ENCODE results near the gene JAM2.

Gene JAM2

GRCh38 chr21:25742900-25743299 lies 103.8 kb downstream of the JAM2 start:
- DNase-seq = no peak
- Histone ChIP-seq H3K4me3 (ENCODE audit: low read depth, low read length) (no peak overlapping the region), H3K27ac (no peak overlapping the region), H3K9me3 (ENCODE audit: severe bottlenecking) (no peaks in the 10 kb centered on the region), H3K36me3 (peaks cover 30% of the 10 kb centered on the region), H3K27me3 (ENCODE audit: insufficient read depth, low read depth, severe bottlenecking) (no peaks in the 10 kb centered on the region)
- TF ChIP-seq CTCF (IDR thresholded peaks at IDR 0.05; ENCODE audit: low read depth, low read length) = no peak

GRCh38 chr21:25744854-25745253 lies 105.8 kb downstream of the JAM2 start:
- TF ChIP-seq CTCF (IDR thresholded peaks at IDR 0.05; ENCODE audit: low read depth, low read length) = no peak
- no peak for DNase-seq
- Histone ChIP-seq H3K4me3 (ENCODE audit: low read depth, low read length) (no peak overlapping the region), H3K27me3 (ENCODE audit: insufficient read depth, low read depth, severe bottlenecking) (no peaks in the 10 kb centered on the region), H3K27ac (no peak overlapping the region), H3K36me3 (peaks cover 37% of the 10 kb centered on the region), H3K9me3 (ENCODE audit: severe bottlenecking) (no peaks in the 10 kb centered on the region)

DNA sequence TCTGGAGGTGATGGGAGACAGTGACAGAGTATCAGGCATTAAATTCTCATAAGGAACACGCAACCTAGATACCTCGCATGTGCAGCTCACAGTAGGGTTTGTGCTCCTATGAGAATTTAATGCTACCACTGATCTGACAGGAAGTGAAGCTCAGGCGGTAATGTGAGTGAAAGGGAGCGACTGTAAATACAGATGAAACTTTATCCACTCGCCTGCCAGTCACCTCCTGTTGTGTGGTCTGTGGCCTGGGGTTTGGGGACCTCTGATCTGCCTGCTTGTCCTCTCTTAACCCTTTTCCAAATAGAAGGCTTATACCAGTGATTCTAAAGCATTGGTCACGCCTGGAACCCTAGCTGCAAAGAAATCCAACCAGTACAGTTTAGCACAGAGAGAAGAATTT lies 111.0 kb downstream of the JAM2 start:
- no peak for TF ChIP-seq CTCF (IDR thresholded peaks at IDR 0.05; ENCODE audit: low read depth, low read length)
- peaks cover 63% of the 10 kb centered on the region for H3K36me3 ChIP-seq
- DNase-seq = no peak
- no peaks in the 10 kb centered on the region for H3K27me3 ChIP-seq (ENCODE audit: insufficient read depth, low read depth, severe bottlenecking)
- no peak overlapping the region for H3K4me3 ChIP-seq (ENCODE audit: low read depth, low read length)
- H3K9me3 ChIP-seq (ENCODE audit: severe bottlenecking) = no peaks in the 10 kb centered on the region
- H3K27ac ChIP-seq = no peak overlapping the region

DNA sequence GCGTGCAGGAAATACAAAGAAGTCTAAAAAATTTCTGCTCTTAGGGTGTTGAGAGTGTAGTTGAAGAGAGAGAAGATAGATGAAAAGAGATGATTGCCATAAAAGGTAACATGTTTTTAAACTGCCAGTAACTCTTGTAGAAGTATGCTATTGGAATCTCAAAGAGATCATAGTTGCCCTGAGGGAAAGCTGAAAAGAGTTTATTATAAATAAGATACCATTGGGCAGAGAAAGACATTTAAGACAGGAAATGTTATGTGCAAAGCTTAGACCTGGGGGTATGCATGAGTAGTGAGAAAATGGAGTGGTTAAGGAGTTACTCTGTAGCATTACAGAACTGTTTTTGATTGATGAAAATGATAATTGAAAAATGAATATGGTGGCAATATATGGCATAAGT lies 113.4 kb downstream of the JAM2 start:
- Histone ChIP-seq H3K36me3 (peaks cover 67% of the 10 kb centered on the region), H3K27me3 (ENCODE audit: insufficient read depth, low read depth, severe bottlenecking) (no peaks in the 10 kb centered on the region), H3K9me3 (ENCODE audit: severe bottlenecking) (no peaks in the 10 kb centered on the region), H3K27ac (no peak overlapping the region), H3K4me3 (ENCODE audit: low read depth, low read length) (no peak overlapping the region)
- DNase-seq = no peak
- TF ChIP-seq CTCF (IDR thresholded peaks at IDR 0.05; ENCODE audit: low read depth, low read length) = no peak

GRCh38 chr21:25756190-25756932 lies 117.3 kb downstream of the JAM2 start:
- H3K9me3 ChIP-seq (ENCODE audit: severe bottlenecking) = no peaks in the 10 kb centered on the region
- peaks cover 77% of the 10 kb centered on the region for H3K36me3 ChIP-seq
- no peak overlapping the region for H3K27ac ChIP-seq
- H3K4me3 ChIP-seq (ENCODE audit: low read depth, low read length) = no peak overlapping the region
- DNase-seq = no peak
- TF ChIP-seq CTCF (IDR thresholded peaks at IDR 0.05; ENCODE audit: low read depth, low read length) = no peak
- H3K27me3 ChIP-seq (ENCODE audit: insufficient read depth, low read depth, severe bottlenecking) = no peaks in the 10 kb centered on the region

- Histone ChIP-seq H3K4me3 (ENCODE audit: low read depth, low read length) (no peak overlapping the region), H3K27ac (no peak overlapping the region), H3K27me3 (ENCODE audit: insufficient read depth, low read depth, severe bottlenecking) (no peaks in the 10 kb centered on the region), H3K9me3 (ENCODE audit: severe bottlenecking) (no peaks in the 10 kb centered on the region), H3K36me3 (peaks cover 81% of the 10 kb centered on the region)
- no peak for DNase-seq
- TF ChIP-seq CTCF (IDR thresholded peaks at IDR 0.05; ENCODE audit: low read depth, low read length) = no peak
Observed at GRCh38 chr21:25757531-25757930, 118.5 kb downstream of the JAM2 start.
